Glomerular visceral epithelial cell (primary cell): ENCODE results near the gene IFI6.
"Not testable (repeated sequence)": the region's sequence is repeated elsewhere in the genome, so short reads cannot be mapped to it uniquely, and the experiment has no call there.

ENCODE experiments used
- DNase-seq: peaks from one replicate; pipeline ENCODE4 v3.0.0-alpha.2; 2016; ENCODE audit errors: extremely low spot score

IFI6 gene

DNA sequence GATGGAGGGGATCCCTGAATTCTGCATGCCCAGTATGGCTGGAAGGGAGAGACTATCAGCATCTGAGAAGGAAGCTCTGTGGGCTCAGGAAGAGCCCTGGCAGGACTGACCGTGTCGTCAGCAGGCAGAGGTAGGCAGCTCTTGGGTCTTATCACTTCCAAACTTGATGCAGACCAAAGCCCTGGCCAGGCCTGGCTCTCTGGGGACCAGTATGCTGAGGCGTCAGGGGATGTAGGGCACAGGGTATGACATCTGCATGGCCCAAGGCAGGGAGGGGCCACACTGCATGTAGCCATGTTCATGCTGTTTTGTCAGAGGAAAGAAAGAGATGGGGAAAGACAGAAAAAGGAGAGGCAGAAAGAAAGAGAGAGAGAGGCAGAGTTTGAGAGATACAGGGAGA lies 43.3 kb downstream of the IFI6 start:
- no peak for DNase-seq

- not testable (repeated sequence) for DNase-seq
These were observed 44.3 kb downstream of the IFI6 start for GRCh38 chr1:27627733-27628132.

- DNase-seq, result no peak
These were observed 44.9 kb downstream of the IFI6 start for GRCh38 chr1:27627061-27627460.

- no peak for DNase-seq
These were observed 45.7 kb downstream of the IFI6 start for GRCh38 chr1:27626031-27626935.

DNA sequence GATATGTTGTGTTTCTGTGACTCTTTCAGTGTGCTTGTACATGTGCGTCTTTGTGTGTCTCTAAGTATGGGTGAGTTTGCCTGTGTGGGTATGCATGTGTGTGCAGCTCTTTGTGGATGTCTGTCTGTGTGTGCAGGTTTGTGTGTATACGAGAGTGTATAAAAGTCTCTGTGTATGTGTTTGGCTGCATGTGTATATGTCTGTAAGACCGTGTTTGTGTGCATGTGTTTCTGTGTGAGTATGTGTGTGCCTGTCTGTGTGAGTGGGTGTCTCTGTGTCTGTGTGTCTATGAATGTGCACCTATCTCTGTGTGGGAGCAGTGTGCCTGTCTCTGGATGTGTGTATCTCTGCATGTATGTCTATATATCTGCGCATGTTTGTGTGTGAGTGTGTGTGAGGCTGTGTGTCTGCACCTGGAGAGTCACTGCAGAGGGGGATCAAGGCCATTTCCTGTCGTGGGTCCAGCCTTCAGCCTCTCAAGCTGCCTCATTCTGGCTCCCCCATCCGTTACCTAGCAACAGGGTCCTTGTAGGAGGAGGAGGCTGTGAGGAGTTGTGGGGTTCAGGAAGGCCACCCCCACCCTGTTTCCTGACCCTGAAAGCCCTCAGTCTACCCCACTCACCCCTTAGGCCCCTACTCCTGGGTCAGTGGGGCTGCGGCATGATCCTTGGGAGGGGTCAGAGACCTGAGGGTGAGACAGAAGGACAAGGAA lies 47.4 kb downstream of the IFI6 start:
- DNase-seq, result no peak

GRCh38 chr1:27623327-27624212 lies 48.4 kb downstream of the IFI6 start:
- no peak for DNase-seq

- no peak for DNase-seq
These were observed 49.2 kb downstream of the IFI6 start for GRCh38 chr1:27622828-27623227.

- DNase-seq, result no peak
These were observed 50.7 kb downstream of the IFI6 start for GRCh38 chr1:27621051-27621920.

DNA sequence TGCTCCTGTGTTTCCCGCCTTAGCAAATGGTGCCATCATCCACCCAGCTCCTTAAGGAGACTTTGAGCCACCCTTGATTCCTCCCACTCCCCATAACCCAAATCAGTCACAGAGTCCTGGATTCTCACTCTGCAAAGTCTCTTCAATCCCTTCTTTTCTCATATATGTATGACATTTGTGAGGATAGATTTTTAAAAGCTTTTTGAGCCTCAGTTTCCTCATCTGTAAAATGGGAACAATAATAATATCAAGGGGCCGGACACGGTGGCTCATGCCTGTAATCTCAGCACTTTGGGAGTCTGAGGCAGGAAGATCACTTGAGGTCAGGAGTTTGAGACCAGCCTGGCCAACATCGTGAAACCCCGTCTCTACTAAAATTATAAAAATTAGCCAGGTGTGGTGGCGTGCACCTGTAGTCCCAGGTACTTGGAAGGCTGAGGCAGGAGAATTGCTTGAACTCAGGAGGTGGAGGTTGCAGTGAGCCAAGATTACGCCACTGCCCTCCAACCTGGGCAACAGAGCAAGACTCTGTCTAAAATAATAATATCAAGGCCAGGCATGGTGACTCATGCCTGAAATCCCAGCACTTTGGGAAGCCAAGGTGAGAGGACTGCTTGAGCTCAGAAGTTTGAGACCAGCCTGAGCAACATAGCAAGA lies 52.1 kb downstream of the IFI6 start:
- DNase-seq, result not testable (repeated sequence)

GRCh38 chr1:27618341-27619082 lies 53.5 kb downstream of the IFI6 start:
- DNase-seq, result no peak

GRCh38 chr1:27617420-27617819 lies 54.6 kb downstream of the IFI6 start:
- DNase-seq, result no peak

DNA sequence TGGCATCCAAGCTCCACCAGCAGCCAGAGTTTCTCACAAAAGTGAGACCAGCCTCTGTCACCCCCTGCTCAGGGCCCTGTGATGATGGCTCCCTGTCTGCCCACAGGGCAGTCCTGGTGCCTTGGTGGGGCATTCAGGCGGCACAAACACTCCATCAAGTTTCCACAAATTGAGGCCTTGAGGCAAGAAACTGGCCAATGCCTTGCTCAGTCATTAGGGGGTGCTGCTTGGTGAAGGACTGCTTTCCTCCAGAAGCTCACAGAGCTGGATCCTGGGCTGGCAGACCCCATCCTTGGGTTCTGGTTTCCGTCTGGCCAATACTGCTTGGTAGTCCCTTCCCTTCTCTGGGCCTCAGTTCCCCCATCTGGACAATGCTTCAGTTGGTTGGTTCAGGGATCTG lies 55.6 kb downstream of the IFI6 start:
- DNase-seq, result no peak
